ENCODE data around the gene ZP1.

DNA sequence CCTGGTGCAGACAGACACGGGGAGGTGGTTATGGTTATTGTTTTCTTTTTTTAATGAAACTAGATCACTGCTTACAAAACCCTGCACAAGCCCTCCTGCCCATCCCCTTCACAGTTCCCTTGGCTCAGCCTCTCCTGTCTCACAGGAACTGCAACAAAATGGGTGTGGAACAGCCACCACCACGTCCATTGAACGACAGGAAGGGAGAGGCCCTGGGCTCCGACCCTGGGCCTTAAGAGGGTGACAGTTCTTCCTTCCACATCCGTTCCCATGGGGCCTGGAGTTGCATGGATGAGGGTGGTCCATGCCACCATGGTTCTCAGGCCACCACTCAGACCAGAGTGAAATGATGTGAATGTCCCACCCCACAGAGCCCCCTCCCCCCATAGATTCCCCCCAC is 23.4 kb downstream of the ZP1 start:
- TF ChIP-seq, protein P1, sequence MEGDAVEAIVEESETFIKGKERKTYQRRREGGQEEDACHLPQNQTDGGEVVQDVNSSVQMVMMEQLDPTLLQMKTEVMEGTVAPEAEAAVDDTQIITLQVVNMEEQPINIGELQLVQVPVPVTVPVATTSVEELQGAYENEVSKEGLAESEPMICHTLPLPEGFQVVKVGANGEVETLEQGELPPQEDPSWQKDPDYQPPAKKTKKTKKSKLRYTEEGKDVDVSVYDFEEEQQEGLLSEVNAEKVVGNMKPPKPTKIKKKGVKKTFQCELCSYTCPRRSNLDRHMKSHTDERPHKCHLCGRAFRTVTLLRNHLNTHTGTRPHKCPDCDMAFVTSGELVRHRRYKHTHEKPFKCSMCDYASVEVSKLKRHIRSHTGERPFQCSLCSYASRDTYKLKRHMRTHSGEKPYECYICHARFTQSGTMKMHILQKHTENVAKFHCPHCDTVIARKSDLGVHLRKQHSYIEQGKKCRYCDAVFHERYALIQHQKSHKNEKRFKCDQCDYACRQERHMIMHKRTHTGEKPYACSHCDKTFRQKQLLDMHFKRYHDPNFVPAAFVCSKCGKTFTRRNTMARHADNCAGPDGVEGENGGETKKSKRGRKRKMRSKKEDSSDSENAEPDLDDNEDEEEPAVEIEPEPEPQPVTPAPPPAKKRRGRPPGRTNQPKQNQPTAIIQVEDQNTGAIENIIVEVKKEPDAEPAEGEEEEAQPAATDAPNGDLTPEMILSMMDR (conservative IDR thresholded peaks at IDR 0.05; ENCODE audit: low read depth, low read length) = no peak
- TF ChIP-seq EZH2 (IDR thresholded peaks at IDR 0.05; ENCODE audit: borderline replicate concordance, low read depth, low read length, poor library complexity, severe bottlenecking) = no peak

All from A673 (cell line).